AG08396 (cell line): ENCODE results near the gene DPP9.

Source experiments
- DNase-seq: peaks from one replicate; pipeline ENCODE4 v3.0.0; 2012; ENCODE audit warnings: low spot score, mixed read lengths

DPP9 gene

DNA sequence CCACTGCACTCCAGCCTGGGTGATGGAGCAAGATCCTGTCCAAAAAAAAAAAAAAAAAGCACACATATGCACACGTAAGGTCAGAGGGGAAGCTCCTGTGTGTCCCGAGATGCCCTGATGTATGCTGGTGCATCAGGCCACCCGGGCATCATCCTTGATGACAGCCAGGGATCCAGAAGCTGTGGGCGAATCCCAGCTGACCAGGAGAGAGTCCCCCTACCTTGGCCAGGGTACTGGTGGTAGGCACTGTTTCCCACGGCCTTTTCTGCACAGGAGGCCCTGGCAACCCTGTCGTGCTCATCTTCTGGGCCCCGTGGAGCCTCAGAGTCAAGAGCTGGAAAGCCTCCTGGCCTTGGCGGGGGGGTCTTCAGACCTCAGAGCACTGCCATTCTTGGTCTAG lies 67.5 kb downstream of the DPP9 start:
- DNase-seq = no peak

GRCh38 chr19:4654437-4655361 lies 68.9 kb downstream of the DPP9 start:
- no peak for DNase-seq

DNA sequence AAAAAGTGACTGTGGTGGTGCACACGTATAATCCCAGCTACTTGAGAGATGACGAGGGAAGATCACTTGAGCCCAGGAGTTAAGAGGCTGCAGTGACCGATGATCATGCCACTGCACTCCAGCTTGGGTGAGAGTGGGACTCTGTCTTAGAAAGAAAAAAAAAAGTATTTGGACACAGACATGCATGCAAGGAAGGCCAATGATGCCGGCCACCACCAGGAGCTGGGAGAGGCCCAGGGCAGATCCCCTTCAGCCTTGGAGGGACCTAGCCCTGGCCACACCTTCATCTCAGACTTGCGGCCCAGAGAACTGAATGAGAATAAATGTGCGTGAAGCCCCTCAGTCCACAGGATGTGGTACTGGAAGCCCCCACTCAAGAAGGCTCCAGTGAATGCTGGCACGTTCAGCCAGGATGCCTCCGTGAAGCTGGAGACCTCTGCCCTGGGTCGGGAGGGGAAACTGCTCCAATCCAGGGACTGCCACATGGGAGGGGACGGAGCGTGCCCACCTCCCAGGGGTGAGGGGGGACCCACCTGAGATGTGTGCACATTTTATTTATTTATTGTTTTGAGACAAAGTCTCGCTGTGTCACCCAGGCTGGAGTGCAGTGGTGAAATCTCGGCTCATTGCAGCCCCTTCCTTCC lies 69.7 kb downstream of the DPP9 start:
- no peak for DNase-seq

- DNase-seq = no peak
Measured at GRCh38 chr19:4652075-4652474, 71.6 kb downstream of the DPP9 start.

DNA sequence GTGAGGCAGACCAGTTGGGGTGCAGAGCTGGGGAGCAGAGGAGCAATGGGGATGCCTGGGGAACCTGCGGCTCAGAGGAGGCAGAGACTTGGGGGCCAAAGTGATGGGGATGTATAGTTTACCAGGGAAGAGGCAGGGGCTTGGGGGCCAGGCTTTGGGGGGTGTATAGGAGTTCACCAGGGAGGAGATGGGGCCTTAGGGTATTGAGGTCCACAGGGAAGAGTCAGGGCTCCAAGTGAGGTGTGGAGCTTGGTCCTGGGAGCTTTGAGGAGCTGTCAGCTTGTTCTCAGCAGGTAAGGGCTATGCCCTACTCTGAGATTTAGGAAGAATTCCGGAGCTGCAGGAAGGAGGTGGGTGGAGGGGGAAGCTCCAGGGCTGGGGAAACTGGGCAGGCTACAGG lies 73.5 kb downstream of the DPP9 start:
- no peak for DNase-seq

DNA sequence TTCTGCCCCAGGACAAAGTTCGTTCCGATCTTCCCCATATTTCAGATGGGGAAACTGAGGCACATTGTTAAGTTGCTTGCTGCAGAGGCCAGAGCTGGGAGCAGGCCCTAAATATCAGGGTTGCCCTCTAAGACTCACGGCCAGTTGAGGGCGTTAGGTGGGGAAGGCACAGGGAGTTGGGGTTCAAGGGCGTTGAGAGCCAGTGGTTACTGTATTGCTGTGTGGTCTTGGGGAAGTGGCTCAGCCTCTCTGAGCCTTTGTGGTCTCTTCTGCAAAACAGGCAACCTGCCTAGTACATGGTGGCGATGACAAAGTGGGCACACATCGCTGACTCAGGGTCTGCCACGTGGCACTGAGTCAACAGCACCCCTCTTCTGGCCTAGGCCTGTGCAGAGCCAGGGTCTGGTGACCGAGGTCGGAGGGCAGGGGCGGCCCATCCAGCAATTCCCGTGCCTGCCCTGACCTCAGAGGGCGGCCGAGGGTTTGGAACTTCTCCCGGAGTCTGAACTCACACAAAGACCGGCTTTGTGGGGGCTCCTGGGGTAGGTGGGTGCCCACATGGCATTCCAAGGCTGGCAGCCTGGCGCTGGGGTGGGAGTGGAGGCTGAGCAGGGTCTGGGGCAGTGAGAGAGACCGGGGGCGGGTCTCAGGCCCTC lies 74.1 kb downstream of the DPP9 start:
- DNase-seq = no peak

DNA sequence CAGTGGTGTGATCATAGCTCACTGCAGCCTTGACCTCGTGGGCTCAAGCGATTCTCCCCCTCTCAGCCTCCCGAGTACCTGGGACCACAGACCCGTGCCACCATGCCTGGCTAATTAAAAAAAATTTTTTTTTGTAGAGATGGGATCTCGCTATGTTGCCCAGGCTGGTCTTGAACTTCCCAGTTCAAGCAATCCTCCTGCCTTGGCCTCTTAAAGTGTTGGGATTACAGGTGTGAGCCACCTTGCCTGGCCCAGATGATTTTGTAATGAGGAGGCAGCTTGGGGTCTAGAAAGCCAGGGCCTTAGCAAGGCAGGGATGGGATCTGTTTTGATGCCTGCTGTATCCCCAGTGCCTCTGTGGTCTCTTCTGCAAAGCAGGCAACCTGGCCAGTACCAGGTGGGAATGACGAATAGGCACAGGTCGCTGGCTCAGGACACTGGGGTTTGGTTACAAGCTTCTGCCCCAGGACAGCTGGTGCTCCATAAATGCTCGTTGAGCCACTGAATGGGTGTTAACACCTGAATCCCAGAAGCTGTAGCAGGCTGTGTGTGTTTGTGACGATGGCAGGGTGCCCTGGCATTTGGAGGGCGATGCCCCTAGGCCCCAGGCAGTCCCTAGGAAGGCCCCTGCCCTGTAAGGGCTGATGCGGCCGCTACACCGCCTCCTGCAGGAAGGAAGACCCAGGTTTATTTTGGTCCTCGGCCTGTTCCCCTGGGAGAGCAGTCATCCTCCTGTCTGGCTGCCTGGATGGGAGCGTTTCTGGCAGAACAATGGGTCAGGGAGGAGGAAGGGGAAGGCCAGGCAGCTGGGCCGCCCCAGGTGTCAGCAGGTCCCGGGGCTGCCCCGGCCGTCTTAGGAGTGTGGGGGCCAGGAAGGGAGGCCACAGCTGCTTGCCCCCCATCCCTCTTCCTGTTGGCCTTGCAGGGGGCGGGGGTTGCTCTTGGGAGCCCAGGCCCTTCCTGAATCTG lies 75.7 kb downstream of the DPP9 start:
- DNase-seq = no peak

DNA sequence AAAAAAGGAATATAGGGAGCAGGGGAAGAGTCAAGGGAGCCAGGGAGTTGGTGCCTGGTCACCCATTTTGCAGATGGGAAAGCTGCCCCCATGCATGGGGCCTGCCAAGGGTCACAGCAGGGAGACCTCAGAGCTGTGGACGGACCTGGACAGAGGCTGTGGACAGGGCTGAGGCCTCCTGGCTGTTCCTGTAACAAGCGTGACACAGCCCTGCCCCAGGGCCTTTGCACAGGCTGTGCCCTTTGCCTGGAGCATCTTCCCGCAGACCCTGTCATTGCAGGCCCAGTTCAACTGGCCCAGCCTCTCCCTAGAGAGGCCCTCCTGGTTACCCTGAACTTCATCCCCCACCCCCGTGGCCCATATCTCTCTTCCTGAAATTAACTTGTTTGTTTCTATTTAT lies 77.9 kb downstream of the DPP9 start:
- DNase-seq = no peak

DNA sequence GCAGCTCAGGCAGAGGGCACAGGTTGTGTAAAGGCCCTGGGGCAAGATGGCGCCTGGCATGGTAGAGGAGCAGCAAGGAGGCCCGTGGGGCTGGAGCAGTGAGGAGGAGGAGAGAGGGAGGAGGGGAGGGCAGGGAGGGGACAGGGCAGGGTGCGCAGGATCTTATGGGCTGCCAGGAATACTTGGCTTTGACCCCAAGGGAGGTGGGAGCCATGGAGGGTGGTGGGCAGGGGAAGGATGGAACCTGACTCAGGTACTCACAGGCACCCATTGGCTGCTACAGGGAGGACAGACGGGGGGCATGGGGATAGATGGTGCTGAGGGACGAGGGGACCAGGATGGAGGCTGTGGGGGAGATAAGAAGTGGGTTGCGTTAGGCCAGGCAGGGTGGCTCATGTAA lies 81.0 kb downstream of the DPP9 start:
- DNase-seq = no peak

DNA sequence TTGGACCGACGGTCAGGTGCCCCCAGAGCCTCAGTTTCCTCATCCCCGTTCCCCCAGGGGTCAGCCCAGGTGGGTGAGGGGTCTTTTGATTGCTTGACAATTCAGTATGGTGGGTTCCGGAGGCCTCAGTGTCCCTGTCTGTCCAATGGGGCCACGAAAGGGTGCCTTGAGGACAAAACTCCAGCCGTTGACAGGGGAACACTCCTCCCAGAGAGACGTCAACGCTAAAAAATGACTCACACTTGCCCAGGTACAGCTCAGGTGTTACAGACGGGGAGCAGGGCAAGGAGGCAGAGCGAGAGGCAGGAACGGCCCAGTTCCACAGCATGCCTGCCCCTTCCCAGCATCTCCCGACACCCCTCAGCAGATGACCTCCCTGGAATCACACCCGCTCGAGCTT lies 82.5 kb downstream of the DPP9 start:
- DNase-seq = no peak

- DNase-seq = no peak
Measured at GRCh38 chr19:4640247-4641000, 83.2 kb downstream of the DPP9 start.

DNA sequence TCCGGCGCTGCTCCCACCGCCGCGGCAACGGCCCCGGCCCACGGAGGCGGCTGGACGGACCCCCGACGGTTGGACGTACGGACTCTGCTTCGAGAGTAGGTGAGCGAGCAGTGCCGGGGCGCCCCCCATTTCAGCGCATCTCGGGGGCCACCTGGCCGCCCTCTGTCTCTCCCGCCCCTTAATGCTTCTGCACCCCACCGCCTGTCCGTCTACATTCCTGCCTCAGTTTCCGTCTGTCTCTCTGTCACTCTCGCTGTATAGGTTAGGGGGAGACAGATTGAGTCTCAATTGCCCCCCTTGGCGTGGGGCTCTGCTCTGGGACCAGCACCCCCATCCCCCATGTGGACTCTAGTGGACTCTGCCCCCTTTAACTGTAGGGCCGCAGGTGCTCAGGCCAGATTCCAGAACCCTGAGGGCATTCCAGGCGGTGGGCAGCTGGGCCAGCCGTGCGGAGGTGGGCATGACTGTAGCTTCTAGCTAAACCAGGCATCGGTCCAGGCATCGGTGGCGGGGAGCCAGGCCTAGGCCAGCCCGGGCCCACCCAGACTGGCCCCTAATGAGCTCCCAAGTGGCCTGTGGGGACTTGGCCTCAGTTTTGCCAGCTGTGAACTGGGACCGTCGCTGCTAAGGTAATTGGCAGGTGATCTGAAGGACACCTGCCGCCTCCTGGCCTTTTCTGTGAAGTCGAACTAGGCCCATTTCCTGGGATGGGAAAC lies 84.0 kb downstream of the DPP9 start:
- DNase-seq = no peak

DNA sequence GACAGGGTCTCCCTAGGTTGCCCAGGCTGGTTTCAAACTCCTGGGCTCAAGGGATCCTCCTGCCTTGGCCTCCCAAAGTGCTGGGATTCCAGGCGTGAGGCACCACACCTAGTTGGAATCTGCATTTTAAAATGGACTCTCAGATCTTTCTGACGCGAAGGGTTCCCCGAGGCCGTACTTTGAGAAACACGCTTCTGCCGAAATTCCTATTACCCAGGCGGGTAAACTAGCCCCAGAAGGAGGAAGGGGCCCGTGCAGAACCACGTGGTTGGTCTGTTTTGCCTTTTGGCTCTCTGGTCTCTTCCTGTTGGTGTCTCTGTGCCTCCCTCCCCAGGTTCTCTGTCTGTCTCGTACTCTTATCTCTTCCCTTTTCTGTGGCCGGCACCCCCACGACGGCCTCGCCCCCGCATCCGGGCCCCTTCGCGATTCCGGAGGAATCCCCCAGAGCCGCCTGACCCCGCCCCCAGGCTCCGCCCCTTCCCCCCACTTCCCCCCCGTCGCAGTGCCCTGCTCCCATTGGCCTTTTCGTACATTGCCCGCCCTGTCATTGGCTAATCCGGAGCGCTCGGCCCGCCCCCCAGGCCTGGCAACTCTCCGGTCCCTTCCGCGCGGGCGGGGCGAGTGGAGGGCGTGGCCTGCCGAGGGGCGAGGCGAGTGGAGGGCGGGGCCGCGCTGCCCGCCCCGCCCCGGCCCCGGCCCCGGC lies 84.7 kb downstream of the DPP9 start, which contains the start of gene TNFAIP8L1:
TNFAIP8L1 (plus strand) TSS at position 689 of the 703 bp plus-strand sequence. CDS start 12,354 bp downstream, outside the sequence.
- peak; percentile 100 for DNase-seq

DNA sequence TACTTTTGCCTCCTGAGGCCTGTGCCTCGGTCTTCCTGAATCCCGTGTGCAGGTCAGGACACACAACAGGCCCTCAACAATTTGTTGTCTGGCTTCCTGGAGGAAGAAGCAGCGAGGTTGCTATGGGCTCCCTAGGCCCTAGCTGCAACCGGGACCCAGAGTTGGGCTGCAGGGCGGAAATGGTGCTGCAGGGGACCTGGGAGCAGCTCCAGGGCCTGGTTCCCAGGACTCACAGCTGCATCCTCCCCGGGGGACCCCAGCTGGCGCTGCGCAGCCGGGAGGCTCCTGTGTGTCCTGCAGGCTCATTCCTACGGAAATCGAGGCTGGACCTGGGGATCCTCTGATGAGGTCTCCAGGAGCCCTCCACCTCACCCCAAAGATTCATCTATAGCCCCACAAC lies 85.3 kb downstream of the DPP9 start:
- DNase-seq = no peak

- no peak for DNase-seq
Measured at GRCh38 chr19:4636761-4637160, 86.9 kb downstream of the DPP9 start.

DNA sequence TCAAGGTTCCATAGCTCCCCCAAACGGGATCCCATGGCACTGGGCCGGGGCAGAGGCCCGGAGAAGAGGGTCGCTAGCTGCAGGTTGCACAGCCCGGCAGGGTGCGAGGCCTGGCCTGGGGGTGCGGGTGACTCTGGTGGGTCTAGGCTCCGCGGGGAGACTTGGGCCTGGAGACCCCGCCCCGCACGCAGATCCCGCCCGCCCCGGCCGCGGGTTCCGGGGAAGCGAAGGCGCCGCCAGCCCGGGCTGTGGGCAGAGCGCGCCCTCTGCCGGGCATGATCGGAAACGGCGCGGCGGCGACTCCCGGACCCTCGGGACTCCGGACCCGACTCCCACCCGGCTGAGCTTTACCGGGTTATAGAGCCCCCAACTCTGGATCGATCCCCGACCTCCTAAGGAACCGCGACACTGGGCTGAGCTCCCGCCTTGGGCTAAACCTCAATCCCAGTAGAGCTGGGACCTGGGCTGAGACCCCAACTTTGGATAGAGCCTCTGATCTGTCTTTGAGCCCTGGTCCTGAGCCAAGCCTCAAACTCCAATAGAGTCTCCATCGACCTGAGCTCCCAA lies 87.4 kb downstream of the DPP9 start:
- DNase-seq = peak; percentile 90

DNA sequence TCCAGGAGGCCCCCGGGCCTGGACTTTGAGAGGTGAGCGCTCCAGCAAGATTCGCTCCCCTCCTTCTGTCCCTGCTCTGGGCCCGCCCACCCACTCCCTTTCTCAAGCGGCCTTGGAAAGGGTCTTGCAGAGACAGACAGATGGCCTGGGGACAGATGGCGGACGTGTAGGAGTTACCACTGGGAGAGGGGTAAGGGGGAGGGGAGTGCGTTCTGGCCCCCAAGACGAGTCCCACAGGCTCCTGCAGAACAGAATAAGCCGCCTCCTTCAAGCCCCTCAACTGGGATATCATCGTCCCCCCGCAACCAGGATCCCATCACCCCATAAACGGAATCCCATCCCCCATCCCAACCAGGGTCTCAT lies 87.9 kb downstream of the DPP9 start:
- no peak for DNase-seq

DNA sequence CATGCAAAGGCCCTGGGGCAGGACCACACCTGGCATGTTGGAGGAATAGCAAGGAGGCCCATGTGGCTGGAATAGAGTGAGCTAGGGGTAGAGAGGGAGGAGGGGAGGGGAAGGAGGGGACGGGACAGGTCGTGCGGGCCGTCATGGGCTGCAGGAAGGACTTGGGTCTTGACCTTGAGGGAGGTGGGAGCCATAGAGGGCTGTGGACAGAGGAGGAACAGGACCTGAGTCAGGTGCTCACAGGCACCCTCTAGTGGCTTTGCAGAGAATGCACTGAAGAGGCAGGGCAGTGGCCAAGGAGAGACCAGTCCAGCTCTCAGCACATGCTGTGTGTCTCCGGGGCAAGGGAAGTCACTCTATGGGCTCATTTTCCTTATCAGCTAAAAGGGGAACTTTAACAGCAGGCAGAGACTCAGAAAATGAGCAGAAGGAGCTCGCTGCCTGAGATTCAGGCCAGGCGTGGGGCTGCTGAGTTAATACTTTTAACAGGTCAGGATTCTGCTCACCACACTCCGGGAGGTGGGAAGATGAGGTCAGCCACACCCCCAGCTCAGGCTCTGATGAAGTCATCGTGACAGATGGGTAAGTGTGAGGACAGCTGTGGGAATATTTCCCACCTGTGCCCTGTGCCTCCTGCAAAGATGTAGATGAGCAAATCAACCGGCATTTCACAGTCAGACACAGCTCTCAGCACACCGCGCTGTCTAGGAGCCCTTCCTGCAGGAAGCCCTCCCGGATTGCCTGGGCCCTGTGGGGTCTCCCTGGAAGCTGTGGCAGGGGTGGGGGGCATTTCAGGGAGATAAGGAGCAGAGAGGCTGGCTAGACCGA lies 90.3 kb downstream of the DPP9 start:
- peak; percentile 70 for DNase-seq
